Suprapubic skin (tissue), 3 donors: Measurements from ENCODE around the gene HIGD1A.

Source experiments
- CTCF ChIP-seq, 2 donors: fragments of 200-600 bp in 1 of 2; fragments of 450-650 bp in 1 of 2; sonication (generic) in 1 of 2; IDR thresholded peaks; one replicate each; pipeline ENCODE4 v1.5.1; 2016 to 2019; ENCODE audit warnings: antibody characterized with exemption in 2 of 2, mild to moderate bottlenecking in 1 of 2, moderate library complexity in 1 of 2
- EP300 ChIP-seq: sonication (generic); formaldehyde crosslinking; IDR thresholded peaks from one replicate; pipeline ENCODE4 v1.6.1; 2017; ENCODE audit warnings: antibody characterized with exemption
- POLR2A ChIP-seq, 2 donors: fragments of 450-650 bp; IDR thresholded peaks; one replicate each; pipeline ENCODE4 v1.6.1; 2017; ENCODE audit warnings: antibody characterized with exemption in 2 of 2, mild to moderate bottlenecking in 2 of 2, moderate library complexity in 2 of 2

GRCh38 chr3:42764115-42764514 lies 40.2 kb downstream of the HIGD1A start:
- TF ChIP-seq CTCF (IDR thresholded peaks at IDR 0.05) (no peak), POLR2A (IDR thresholded peaks at IDR 0.05) (no peak), EP300 (no peak)
